GM19238 (cell line): Measurements from ENCODE around the gene KDM6A.
"Not testable (repeated sequence)": the region's sequence is repeated elsewhere in the genome, so short reads cannot be mapped to it uniquely, and the experiment has no call there.

Source experiments
- DNase-seq: peaks from one replicate; pipeline ENCODE4 v3.0.0; 2011; ENCODE audit warnings: low spot score; ENCODE audit not compliant: insufficient read length

KDM6A gene

GRCh38 chrX:44872821-44873414 is at the start of gene KDM6A:
TSS of gene KDM6A (plus strand) at chrX:44873188. CDS start at chrX:44873552, 364 bp downstream.
- peak; percentile 97 for DNase-seq

- not testable (repeated sequence) for DNase-seq
Observed at GRCh38 chrX:44823193-44823592, 49.8 kb upstream of the KDM6A start.

- no peak for DNase-seq
Observed at GRCh38 chrX:44828008-44828605, 44.9 kb upstream of the KDM6A start.

GRCh38 chrX:44829832-44830231 is 43.2 kb upstream of the KDM6A start:
- DNase-seq = no peak

- no peak for DNase-seq
Observed at GRCh38 chrX:44842550-44843317, 30.3 kb upstream of the KDM6A start.

GRCh38 chrX:44843318-44843702 is 29.7 kb upstream of the KDM6A start:
- DNase-seq = no peak

- DNase-seq = no peak
Observed at GRCh38 chrX:44843753-44844152, 29.2 kb upstream of the KDM6A start, which contains the start of gene DUSP21. TSS of gene DUSP21 (plus strand) at chrX:44844021. CDS start at chrX:44844133, 112 bp downstream.

GRCh38 chrX:44844204-44844603 is 28.8 kb upstream of the KDM6A start:
- no peak for DNase-seq

- not testable (repeated sequence) for DNase-seq
Observed at GRCh38 chrX:44850891-44851290, 22.1 kb upstream of the KDM6A start.

- no peak for DNase-seq
Observed at GRCh38 chrX:44871114-44871645, 1.8 kb upstream of the KDM6A start.

GRCh38 chrX:44871931-44872820 is 812 bp upstream of the KDM6A start:
- peak; percentile 39 for DNase-seq

- peak; percentile 37 for DNase-seq
Observed at GRCh38 chrX:44873415-44874276, 658 bp downstream of the KDM6A start.

- DNase-seq = peak; percentile 42
Observed at GRCh38 chrX:44874420-44875184, 1.6 kb downstream of the KDM6A start.

- no peak for DNase-seq
Observed at GRCh38 chrX:44875185-44875489, 2.1 kb downstream of the KDM6A start.

- DNase-seq = no peak
Observed at GRCh38 chrX:44876086-44876485, 3.1 kb downstream of the KDM6A start.

- no peak for DNase-seq
Observed at GRCh38 chrX:44876767-44877166, 3.8 kb downstream of the KDM6A start.

GRCh38 chrX:44878780-44879179 is 5.8 kb downstream of the KDM6A start:
- DNase-seq = no peak

- DNase-seq = no peak
Observed at GRCh38 chrX:44881549-44881948, 8.6 kb downstream of the KDM6A start.

- no peak for DNase-seq
Observed at GRCh38 chrX:44882635-44883034, 9.6 kb downstream of the KDM6A start.

- no peak for DNase-seq
Observed at GRCh38 chrX:44884944-44885343, 12.0 kb downstream of the KDM6A start.
